Mammary epithelial cell (primary cell): ENCODE data around the gene TTC12.

Experiments
- CTCF ChIP-seq, 2 donors: IDR thresholded peaks in 1 of 2; conservative IDR thresholded peaks in 1 of 2; 2 replicates each; pipeline ENCODE4 v1.5.1; 2011 to 2012; ENCODE audit warnings: inconsistent platforms in 2 of 2, low read length in 2 of 2, mild to moderate bottlenecking in 2 of 2, control low read depth in 1 of 2, low read depth in 1 of 2; ENCODE audit not compliant: insufficient read depth in 1 of 2; ENCODE audit errors: extremely low read depth in 1 of 2
- EZH2 ChIP-seq: IDR thresholded peaks from 2 replicates; pipeline ENCODE4 v1.6.1; 2012; ENCODE audit warnings: low read length, inconsistent platforms, borderline replicate concordance

GRCh38 chr11:113384551-113384950 is 70.2 kb downstream of the TTC12 start:
- TF ChIP-seq CTCF (conservative IDR thresholded peaks at IDR 0.05 in 1 of 2, IDR thresholded peaks at IDR 0.05 in 1 of 2; ENCODE audit: extremely low read depth in 1 of 2, insufficient read depth in 1 of 2, low read depth in 1 of 2, low read length in 2 of 2) (no peak), EZH2 (no peak)
